GM12878 (cell line): ENCODE measurements around the gene ALG12. TPM values are rescaled to one million over a fixed set of nuclear protein-coding genes. Genes with fewer than 3 reads are reported as not detected.
A peak's percentile ranks its signal among the peaks of the same experiment; 100 is the strongest.

ENCODE experiments used
- ATAC-seq: fragments of 200-7000 bp; cut with Tn5 transposase; 3 replicates; pipeline ENCODE4 v1.9.1; 2020; ENCODE audit warnings: mild to moderate bottlenecking, moderate library complexity
- BruUV-seq: library from RNA; stranded (reverse); fragments of 400-500 nt; replicated peaks from 2 replicates; lab custom pipeline; 2021; lab: Mats Ljungman, UMichigan
- CTCF ChIA-PET: fragments of 300-600 bp; sonication (Branson Sonifier 250); formaldehyde crosslinking; extraction: SDS; loops from one replicate; lab custom pipeline; 2021; ENCODE audit warnings: inconsistent platforms; lab: Yijun Ruan, JAX
- POLR2A ChIA-PET: fragments of 350-600 bp; formaldehyde crosslinking; extraction: SDS; loops from one replicate; lab custom pipeline; 2021; ENCODE audit warnings: inconsistent platforms; lab: Charles Lee
- RAD21 ChIA-PET: fragments of 300-600 bp; sonication (Branson Sonifier 250); formaldehyde crosslinking; loops from one replicate; lab custom pipeline; 2023; ENCODE audit warnings: antibody characterized with exemption; ENCODE audit not compliant: unreplicated experiment; lab: Charles Lee
- SMC1A ChIA-PET: fragments of 300-600 bp; sonication (Branson Sonifier 250); formaldehyde crosslinking; loops from one replicate; lab custom pipeline; 2023; ENCODE audit not compliant: unreplicated experiment, uncharacterized antibody; lab: Charles Lee
- DNase-seq: peaks from one replicate; pipeline ENCODE4 v3.0.0-alpha.2; 2011; ENCODE audit warnings: low read depth, low spot score
- FAIRE-seq: peaks from 3 replicates; lab custom pipeline; 2011; peaks lifted over from hg19 to GRCh38; lab: Jason Lieb, UNC
- H2AFZ ChIP-seq: 2 replicates; pipeline ENCODE4 v1.6.0; 2011; ENCODE audit warnings: low read depth, low read length, control low read depth; ENCODE audit not compliant: control insufficient read depth
- H3K27ac ChIP-seq: 2 replicates; pipeline ENCODE4 v1.5.1; 2011; ENCODE audit warnings: control low read depth; ENCODE audit not compliant: control insufficient read depth, insufficient read depth
- H3K27me3 ChIP-seq, 2 experiments: replicated peaks in 1 of 2; 2 replicates each; pipeline versions ENCODE4 v1.6.0 to v1.6.1; 2011; ENCODE audit warnings: low read length in 1 of 2; ENCODE audit not compliant: control insufficient read depth in 2 of 2, insufficient read depth in 2 of 2
- H3K36me3 ChIP-seq, 2 experiments: 2 replicates each; pipeline ENCODE4 v1.5.1; 2011; ENCODE audit warnings: low read length in 1 of 2; ENCODE audit not compliant: control insufficient read depth in 2 of 2, insufficient read depth in 2 of 2
- H3K4me1 ChIP-seq: 2 replicates; pipeline ENCODE4 v1.6.1; 2011; ENCODE audit warnings: mild to moderate bottlenecking, low read length, moderate library complexity, mixed read lengths; ENCODE audit not compliant: control insufficient read depth, insufficient read depth
- H3K4me2 ChIP-seq: 2 replicates; pipeline ENCODE4 v1.6.0; 2011; ENCODE audit warnings: control low read depth; ENCODE audit not compliant: control insufficient read depth, insufficient read depth
- H3K4me3 ChIP-seq: fragments of 200-600 bp; sonication (generic); 2 replicates; pipeline ENCODE4 v1.5.1; 2016
- H3K79me2 ChIP-seq: 2 replicates; pipeline ENCODE4 v1.6.0; 2011; ENCODE audit warnings: low read length; ENCODE audit not compliant: control insufficient read depth, insufficient read depth
- H3K9ac ChIP-seq: 2 replicates; pipeline ENCODE4 v1.8.0; 2011; ENCODE audit warnings: low read length, control low read depth, mixed read lengths; ENCODE audit not compliant: control insufficient read depth, insufficient read depth
- H3K9me3 ChIP-seq: replicated peaks from 3 replicates; pipeline ENCODE4 v1.5.1; 2011; ENCODE audit warnings: mild to moderate bottlenecking, low read length; ENCODE audit not compliant: control insufficient read depth, insufficient read depth
- H4K20me1 ChIP-seq: 2 replicates; pipeline ENCODE4 v1.6.0; 2011; ENCODE audit not compliant: control insufficient read depth, insufficient read depth
- ATF3 ChIP-seq: IDR thresholded peaks from 2 replicates; pipeline ENCODE4 v1.6.1; 2011; ENCODE audit warnings: low read depth, mild to moderate bottlenecking, low read length, moderate library complexity, borderline replicate concordance; ENCODE audit errors: extremely low read depth
- CBFB ChIP-seq: IDR thresholded peaks from 2 replicates; pipeline ENCODE4 v1.6.1; 2016; ENCODE audit warnings: antibody characterized with exemption, low read depth
- CBX3 ChIP-seq: fragments of 200-600 bp; sonication (generic); IDR thresholded peaks from 2 replicates; pipeline ENCODE4 v1.6.1; 2016; ENCODE audit warnings: low read depth, borderline replicate concordance
- CHD4 ChIP-seq: fragments of 200-600 bp; sonication (generic); IDR thresholded peaks from 2 replicates; pipeline ENCODE4 v1.6.1; 2016; ENCODE audit warnings: mild to moderate bottlenecking
- ESRRA ChIP-seq: IDR thresholded peaks from 2 replicates; pipeline ENCODE4 v1.6.1; 2012; ENCODE audit warnings: mild to moderate bottlenecking, low read length, improper control_type of control experiment
- FOXM1 ChIP-seq: IDR thresholded peaks from 2 replicates; pipeline ENCODE4 v1.6.1; 2012; ENCODE audit warnings: low read depth, mild to moderate bottlenecking, inconsistent platforms, low read length, moderate library complexity
- GATAD2B ChIP-seq: fragments of 450-650 bp; conservative IDR thresholded peaks from 2 replicates; pipeline ENCODE4 v1.6.1; 2017; ENCODE audit warnings: low read depth, mild to moderate bottlenecking, moderate library complexity
- IRF5 ChIP-seq: fragments of 450-650 bp; IDR thresholded peaks from 2 replicates; pipeline ENCODE4 v1.6.1; 2017; ENCODE audit warnings: borderline replicate concordance
- KDM1A ChIP-seq: fragments of 200-600 bp; sonication (generic); IDR thresholded peaks from 2 replicates; pipeline ENCODE4 v1.6.1; 2016; ENCODE audit warnings: borderline replicate concordance
- NRF1 ChIP-seq: conservative IDR thresholded peaks from 2 replicates; pipeline ENCODE4 v1.6.1; 2011; ENCODE audit warnings: mild to moderate bottlenecking, low read depth, low read length, improper control_type of control experiment
- POLR2A ChIP-seq: IDR thresholded peaks from 2 replicates; pipeline ENCODE4 v1.6.1; 2011; ENCODE audit warnings: low read depth, mild to moderate bottlenecking, low read length
- POU2F2 ChIP-seq: IDR thresholded peaks from 3 replicates; pipeline ENCODE4 v1.6.1; 2011; ENCODE audit warnings: low read depth, mild to moderate bottlenecking, low read length, borderline replicate concordance
- REST ChIP-seq: IDR thresholded peaks from 2 replicates; pipeline ENCODE4 v1.6.1; 2012; ENCODE audit warnings: mild to moderate bottlenecking, low read depth, low read length
- SMAD5 ChIP-seq: IDR thresholded peaks from 2 replicates; pipeline ENCODE4 v1.6.1; 2016; ENCODE audit warnings: antibody characterized with exemption, low read depth
- SMC3 ChIP-seq: IDR thresholded peaks from 2 replicates; pipeline ENCODE4 v1.6.1; 2011; ENCODE audit warnings: low read length, improper control_type of control experiment, borderline replicate concordance
- SREBF2 ChIP-seq: IDR thresholded peaks from 2 replicates; pipeline ENCODE4 v1.6.1; 2012; ENCODE audit warnings: mild to moderate bottlenecking, low read length
- SUZ12 ChIP-seq: fragments of 200-600 bp; sonication (generic); IDR thresholded peaks from one replicate; pipeline ENCODE4 v1.6.1; 2018; ENCODE audit warnings: antibody characterized with exemption, mild to moderate bottlenecking; ENCODE audit not compliant: unreplicated experiment
- TCF3 ChIP-seq: IDR thresholded peaks from 2 replicates; pipeline ENCODE4 v1.6.1; 2012; ENCODE audit warnings: low read depth, mild to moderate bottlenecking, low read length, borderline replicate concordance; ENCODE audit not compliant: insufficient read depth
- ZBED1 ChIP-seq: IDR thresholded peaks from 2 replicates; pipeline ENCODE4 v1.6.1; 2016; ENCODE audit warnings: borderline replicate concordance
- ZZZ3 ChIP-seq: IDR thresholded peaks from 2 replicates; pipeline ENCODE4 v1.6.1; 2011; ENCODE audit warnings: low read depth; ENCODE audit not compliant: control insufficient read depth, insufficient read length
- WGBS: methylation state at CpG from one replicate; pipeline ENCODE4 v1.1.6; 2016; ENCODE audit warnings: low lambda C conversion rate; ENCODE audit not compliant: insufficient replicate concordance, insufficient coverage; ENCODE audit errors: missing lambda C conversion rate; 5-methylcytosine and 5-hydroxymethylcytosine counted together
- in situ Hi-C: fragments of 300-500 bp; cut with MboI; formaldehyde crosslinking; loops from 9 replicates; pipeline ENCODE4 v1.14.3; 2018; ENCODE audit warnings: mixed read lengths
- intact Hi-C: fragments of 100-400 bp; cut with micrococcal nuclease; formaldehyde crosslinking; loops from one replicate; pipeline ENCODE4 v1.14.2; 2022; ENCODE audit not compliant: unreplicated experiment
- polyA plus RNA-seq, 11 experiments: library from polyadenylated mRNA; depleted of rRNA in 4 of 11; unstranded in 6 of 11; stranded (reverse) in 5 of 11; fragments of >200 nt; fragmentation: Nextera tagmentation in 4 of 11; fragmentation: Illumina TruSeq in 1 of 11; extraction: Ambion mirVana in 4 of 11; extraction: Trizol in 1 of 11; gene quantifications; 1 replicate in 1 of 11; 2 replicates in 10 of 11; pipeline versions ENCODE4 v1.2.1 to v1.2.3, GENCODE V29; 2011 to 2016; ENCODE audit warnings: inconsistent platforms in 2 of 11, missing spikeins in 2 of 11, low read depth in 1 of 11
- total RNA-seq, 4 experiments: library from RNA; depleted of rRNA in 3 of 4; stranded (reverse); fragments of >200 nt in 3 of 4; fragmentation: Illumina TruSeq in 1 of 4; extraction: Trizol in 1 of 4; gene quantifications; 2 replicates each; pipeline versions ENCODE4 v1.2.1 to v1.2.3, GENCODE V29; 2013 to 2021

ALG12 gene
- total and polyA plus RNA-seq, 10 of the 15 experiments (the other 5 are each of a cell fraction or from before 2014, with no cell fraction given), result 0.22 to 23.4 (median 6.6) TPM

GRCh38 chr22:49966041-49966773 lies 48.0 kb upstream of the ALG12 start:
- H2AFZ ChIP-seq, result no peak overlapping the region
- in situ Hi-C loops (loop anchor here (10.0 kb wide), 1 partner anchor 569 kb away; the partner anchor contains the start of gene TYMP), intact Hi-C loops (no loop called here)
- no peak for ATAC-seq
- H3K27me3 ChIP-seq, result no peaks in the 10 kb centered on the region
- RAD21 ChIA-PET, result interaction anchor here (0.9 to 2.3 kb wide), 5 partner anchors 10 to 64 kb away, joined by 3 to 18 read pairs (median 5); no protein-coding TSS in a partner anchor
- 57% methylated on average over 10 of the region's 11 CpGs for WGBS
- H3K9me3 ChIP-seq, result no peaks in the 10 kb centered on the region
- H4K20me1 ChIP-seq, result peaks cover 2% of the 10 kb centered on the region; the same call in 1 of the 2 replicates
- CTCF ChIA-PET, result interaction anchor here (1.0 to 2.6 kb wide), 4 partner anchors 11 to 86 kb away, joined by 3 to 15 read pairs (median 6); no protein-coding TSS in a partner anchor
- H3K9ac ChIP-seq, result no peak overlapping the region
- SMC1A ChIA-PET, result interaction anchor here (0.7 to 0.9 kb wide), 2 partner anchors 32 to 35 kb away, joined by 3 to 4 read pairs; no protein-coding TSS in a partner anchor
- peaks cover 39% of the 10 kb centered on the region for H3K4me1 ChIP-seq
- peak overlapping the region; percentile 54 for H3K4me2 ChIP-seq
- no peak for DNase-seq
- POLR2A ChIA-PET, result interaction anchor here (1.2 to 1.7 kb wide), 2 partner anchors 10 to 30 kb away, joined by 3 to 6 read pairs; no protein-coding TSS in a partner anchor
- BruUV-seq, result no TSS peak
- peaks cover 39% of the 10 kb centered on the region for H3K79me2 ChIP-seq
- FAIRE-seq, result no peak
- peaks cover 14 to 19% of the 10 kb centered on the region in 2 experiments for H3K36me3 ChIP-seq
- H3K27ac ChIP-seq, result peak overlapping the region; percentile 45; the same call in 1 of the 2 replicates
- H3K4me3 ChIP-seq, result no peak overlapping the region
- TF ChIP-seq FOXM1 (no peak), POU2F2 (no peak), IRF5 (no peak), REST (no peak), CBFB (no peak), KDM1A (no peak), ESRRA (no peak), CBX3 (no peak), ATF3 (no peak), SREBF2 (no peak), SMC3 (no peak), GATAD2B (no peak), POLR2A (peak; percentile 77), ZZZ3 (no peak), SUZ12 (no peak), CHD4 (no peak), SMAD5 (no peak), ZBED1 (no peak), TCF3 (0 out of 2 replicates have a peak, but pooled peaks have one; percentile 19), NRF1 (no peak)
